Urinary bladder (tissue), 4 donors: Measurements from ENCODE around the gene LSM7. TPM values are rescaled to one million over a fixed set of nuclear protein-coding genes. Genes with fewer than 3 reads are reported as not detected.

Source experiments
- DNase-seq: peaks from one replicate; pipeline ENCODE4 v3.0.0-alpha.2; 2015; ENCODE audit errors: extremely low spot score
- H3K27ac ChIP-seq: one replicate; pipeline ENCODE4 v1.5.1; 2013; ENCODE audit warnings: low read depth, mild to moderate bottlenecking, moderate library complexity
- H3K36me3 ChIP-seq: one replicate; pipeline ENCODE4 v1.6.1; 2013; ENCODE audit warnings: mild to moderate bottlenecking, moderate library complexity; ENCODE audit not compliant: insufficient read depth
- H3K4me1 ChIP-seq: one replicate; pipeline ENCODE4 v1.6.1; 2013; ENCODE audit warnings: mild to moderate bottlenecking, moderate library complexity; ENCODE audit not compliant: insufficient read depth
- H3K4me3 ChIP-seq: one replicate; pipeline ENCODE4 v1.5.1; 2013; ENCODE audit warnings: low read depth, low read length
- WGBS: extraction: QIAGEN DNeasy Blood & Tissue Kit; methylation state at CpG from one replicate; pipeline ENCODE4 v1.1.7; 2013; 5-methylcytosine and 5-hydroxymethylcytosine counted together
- polyA plus RNA-seq: library from polyadenylated mRNA; stranded (reverse); fragments of 200-250 nt; gene quantifications from one replicate; pipeline ENCODE4 v1.2.3, GENCODE V29; 2013
- total RNA-seq: library from RNA; depleted of rRNA; stranded (reverse); fragments of >200 nt; gene quantifications from one replicate; pipeline ENCODE4 v1.2.3, GENCODE V29; 2014
- donor health status: healthy with polysubstance abuse.
- donor health status: healthy.

LSM7 gene
- total and polyA plus RNA-seq, 2 donors: 46.5 to 189 TPM

- peak; percentile 48 for DNase-seq
- H3K27ac ChIP-seq: no peak overlapping the region
- no peak overlapping the region for H3K4me3 ChIP-seq
- WGBS: 59% methylated on average over 19 of the region's 19 CpGs
- no peaks in the 10 kb centered on the region for H3K4me1 ChIP-seq
- H3K36me3 ChIP-seq: no peaks in the 10 kb centered on the region
Measured at GRCh38 chr19:2337329-2337707, 8.9 kb upstream of the LSM7 start.

- H3K4me3 ChIP-seq: no peak overlapping the region
- no peak overlapping the region for H3K27ac ChIP-seq
- H3K36me3 ChIP-seq: no peaks in the 10 kb centered on the region
- H3K4me1 ChIP-seq: no peaks in the 10 kb centered on the region
- no peak for DNase-seq
- WGBS: 85% methylated on average over 33 of the region's 33 CpGs
Measured at GRCh38 chr19:2336528-2337328, 8.3 kb upstream of the LSM7 start.

- WGBS: 98% methylated on average over 3 of the region's 3 CpGs
- Histone ChIP-seq H3K4me3 (no peak overlapping the region), H3K36me3 (no peaks in the 10 kb centered on the region), H3K4me1 (no peaks in the 10 kb centered on the region), H3K27ac (no peak overlapping the region)
- no peak for DNase-seq
Measured at GRCh38 chr19:2335848-2336247, 7.5 kb upstream of the LSM7 start.

- 95% methylated on average over 26 of the region's 26 CpGs for WGBS
- H3K4me1 ChIP-seq: no peaks in the 10 kb centered on the region
Measured at GRCh38 chr19:2334986-2335846, 6.8 kb upstream of the LSM7 start.

GRCh38 chr19:2334426-2334825, 6.0 kb upstream of the LSM7 start:
- H3K4me1 ChIP-seq: no peaks in the 10 kb centered on the region
- H3K36me3 ChIP-seq: no peaks in the 10 kb centered on the region
- DNase-seq: no peak
- H3K27ac ChIP-seq: no peak overlapping the region
- no peak overlapping the region for H3K4me3 ChIP-seq
- 95% methylated on average over 27 of the region's 27 CpGs for WGBS

More at GRCh38 chr19:2334986-2335846, 6.8 kb upstream of the LSM7 start:
- Histone ChIP-seq H3K4me3 (no peak overlapping the region), H3K36me3 (no peaks in the 10 kb centered on the region), H3K27ac (no peak overlapping the region)
- DNase-seq: no peak

- no peaks in the 10 kb centered on the region for H3K36me3 ChIP-seq
- no peak overlapping the region for H3K4me3 ChIP-seq
- no peak for DNase-seq
- no peak overlapping the region for H3K27ac ChIP-seq
- WGBS: 84% methylated on average over 11 of the region's 11 CpGs
- no peaks in the 10 kb centered on the region for H3K4me1 ChIP-seq
Measured at GRCh38 chr19:2333807-2334211, 5.4 kb upstream of the LSM7 start.

GRCh38 chr19:2333027-2333806, 4.8 kb upstream of the LSM7 start:
- no peak for DNase-seq
- no peaks in the 10 kb centered on the region for H3K36me3 ChIP-seq
- no peaks in the 10 kb centered on the region for H3K4me1 ChIP-seq
- 75% methylated on average over 27 of the region's 27 CpGs for WGBS
- H3K27ac ChIP-seq: no peak overlapping the region
- no peak overlapping the region for H3K4me3 ChIP-seq

- 71% methylated on average over 17 of the region's 17 CpGs for WGBS
- no peak for DNase-seq
- peaks cover under 1% of the 10 kb centered on the region for H3K4me1 ChIP-seq
- H3K4me3 ChIP-seq: no peak overlapping the region
- no peaks in the 10 kb centered on the region for H3K36me3 ChIP-seq
- no peak overlapping the region for H3K27ac ChIP-seq
Measured at GRCh38 chr19:2332341-2333026, 4.1 kb upstream of the LSM7 start.

GRCh38 chr19:2331601-2332246, 3.3 kb upstream of the LSM7 start:
- no peak overlapping the region for H3K27ac ChIP-seq
- H3K4me3 ChIP-seq: no peak overlapping the region
- H3K4me1 ChIP-seq: peaks cover 2% of the 10 kb centered on the region

GRCh38 chr19:2330632-2331284, 2.4 kb upstream of the LSM7 start:
- 76% methylated on average over 20 of the region's 20 CpGs for WGBS
- Histone ChIP-seq H3K4me1 (peaks cover 2% of the 10 kb centered on the region), H3K36me3 (no peaks in the 10 kb centered on the region), H3K4me3 (no peak overlapping the region), H3K27ac (no peak overlapping the region)
- DNase-seq: no peak

More at GRCh38 chr19:2331601-2332246, 3.3 kb upstream of the LSM7 start:
- WGBS: 72% methylated on average over 12 of the region's 12 CpGs
- H3K36me3 ChIP-seq: no peaks in the 10 kb centered on the region
- DNase-seq: no peak

GRCh38 chr19:2330255-2330631, 1.9 kb upstream of the LSM7 start:
- Histone ChIP-seq H3K27ac (no peak overlapping the region), H3K36me3 (no peaks in the 10 kb centered on the region), H3K4me3 (no peak overlapping the region), H3K4me1 (peaks cover 2% of the 10 kb centered on the region)
- 81% methylated on average over 10 of the region's 10 CpGs for WGBS
- no peak for DNase-seq

- DNase-seq: no peak
- WGBS: 59% methylated on average over 13 of the region's 13 CpGs
- H3K36me3 ChIP-seq: no peaks in the 10 kb centered on the region
- peak overlapping the region; percentile 92 for H3K4me3 ChIP-seq
- no peak overlapping the region for H3K27ac ChIP-seq
- H3K4me1 ChIP-seq: peaks cover 2% of the 10 kb centered on the region
Measured at GRCh38 chr19:2329501-2329916, 1.1 kb upstream of the LSM7 start.
